Measurements from ENCODE around the gene TBC1D2B. TPM values are rescaled to one million over a fixed set of nuclear protein-coding genes. Genes with fewer than 3 reads are reported as not detected.

The TBC1D2B gene
- polyA plus RNA-seq, 1 donor from 2014 or later = 9.4 TPM

GRCh38 chr15:78107471-78107870 is 30.0 kb upstream of the TBC1D2B start:
- TF ChIP-seq EZH2 (IDR thresholded peaks at IDR 0.05; ENCODE audit: borderline replicate concordance, insufficient read depth, low read length, poor library complexity, severe bottlenecking) (no peak), TAF1 (IDR thresholded peaks at IDR 0.05; ENCODE audit: low read depth) (no peak), SMC3 (conservative IDR thresholded peaks at IDR 0.05; ENCODE audit: poor library complexity) (no peak), REST (IDR thresholded peaks at IDR 0.05; ENCODE audit: borderline replicate concordance) (no peak), POLR2AphosphoS5 (IDR thresholded peaks at IDR 0.05) (no peak), CTCF (IDR thresholded peaks at IDR 0.05; ENCODE audit: poor library complexity, severe bottlenecking) (no peak), EP300 (conservative IDR thresholded peaks at IDR 0.05; ENCODE audit: poor library complexity, severe bottlenecking) (no peak), MXI1 (conservative IDR thresholded peaks at IDR 0.05; ENCODE audit: poor library complexity, severe bottlenecking) (no peak), RAD21 (conservative IDR thresholded peaks at IDR 0.05) (no peak)
- Histone ChIP-seq H4K20me1 (ENCODE audit: insufficient read depth) (no peaks in the 10 kb centered on the region), H2AFZ (ENCODE audit: low read depth, low read length) (no peak overlapping the region), H3K79me2 (replicated peaks; ENCODE audit: insufficient read depth, low read length) (no peaks in the 10 kb centered on the region), H3K27ac (ENCODE audit: low read length) (no peak overlapping the region), H3K9ac (ENCODE audit: low read length) (no peak overlapping the region), H3K4me2 (ENCODE audit: low read length) (no peak overlapping the region), H3K9me2 (ENCODE audit: insufficient read depth, low read length) (no peaks in the 10 kb centered on the region), H3F3A (ENCODE audit: insufficient read depth, low read length, poor library complexity, severe bottlenecking) (no peaks in the 10 kb centered on the region), H3K27me3 (ENCODE audit: insufficient read depth, low read depth, low read length) (no peaks in the 10 kb centered on the region), H3K9me3 (ENCODE audit: low read length) (no peaks in the 10 kb centered on the region), H3K4me3 (ENCODE audit: low read length) (no peak overlapping the region), H3K36me3 (ENCODE audit: insufficient read depth, low read length) (no peaks in the 10 kb centered on the region)

GRCh38 chr15:78105476-78106241 is 28.1 kb upstream of the TBC1D2B start:
- H3K36me3 ChIP-seq (ENCODE audit: insufficient read depth, low read length) = no peaks in the 10 kb centered on the region
- no peaks in the 10 kb centered on the region for H4K20me1 ChIP-seq (ENCODE audit: insufficient read depth)
- no peak overlapping the region for H3K4me2 ChIP-seq (ENCODE audit: low read length)
- H3K27me3 ChIP-seq (ENCODE audit: insufficient read depth, low read depth, low read length) = no peaks in the 10 kb centered on the region
- TF ChIP-seq MXI1 (conservative IDR thresholded peaks at IDR 0.05; ENCODE audit: poor library complexity, severe bottlenecking) (no peak), EP300 (conservative IDR thresholded peaks at IDR 0.05; ENCODE audit: poor library complexity, severe bottlenecking) (no peak), CTCF (IDR thresholded peaks at IDR 0.05; ENCODE audit: poor library complexity, severe bottlenecking) (no peak), EZH2 (IDR thresholded peaks at IDR 0.05; ENCODE audit: borderline replicate concordance, insufficient read depth, low read length, poor library complexity, severe bottlenecking) (no peak), POLR2AphosphoS5 (IDR thresholded peaks at IDR 0.05) (no peak)
- no peak overlapping the region for H3K9ac ChIP-seq (ENCODE audit: low read length)
- H3K79me2 ChIP-seq (replicated peaks; ENCODE audit: insufficient read depth, low read length) = no peaks in the 10 kb centered on the region
- H3K9me3 ChIP-seq (ENCODE audit: low read length) = no peaks in the 10 kb centered on the region
- no peaks in the 10 kb centered on the region for H3F3A ChIP-seq (ENCODE audit: insufficient read depth, low read length, poor library complexity, severe bottlenecking)
- H3K4me3 ChIP-seq (ENCODE audit: low read length) = no peak overlapping the region
- no peak overlapping the region for H3K27ac ChIP-seq (ENCODE audit: low read length)
- H2AFZ ChIP-seq (ENCODE audit: low read depth, low read length) = no peak overlapping the region
- no peaks in the 10 kb centered on the region for H3K9me2 ChIP-seq (ENCODE audit: insufficient read depth, low read length)

All from neural cell (in vitro differentiated cells).